ENCODE measurements around the gene DEFB129.
"Not testable (repeated sequence)": the region's sequence is repeated elsewhere in the genome, so short reads cannot be mapped to it uniquely, and the experiment has no call there.

DEFB129 gene

GRCh38 chr20:253447-253846, 26.4 kb downstream of the DEFB129 start:
- not testable (repeated sequence) for DNase-seq (ENCODE audit: low read depth in 2 of 2)

DNA sequence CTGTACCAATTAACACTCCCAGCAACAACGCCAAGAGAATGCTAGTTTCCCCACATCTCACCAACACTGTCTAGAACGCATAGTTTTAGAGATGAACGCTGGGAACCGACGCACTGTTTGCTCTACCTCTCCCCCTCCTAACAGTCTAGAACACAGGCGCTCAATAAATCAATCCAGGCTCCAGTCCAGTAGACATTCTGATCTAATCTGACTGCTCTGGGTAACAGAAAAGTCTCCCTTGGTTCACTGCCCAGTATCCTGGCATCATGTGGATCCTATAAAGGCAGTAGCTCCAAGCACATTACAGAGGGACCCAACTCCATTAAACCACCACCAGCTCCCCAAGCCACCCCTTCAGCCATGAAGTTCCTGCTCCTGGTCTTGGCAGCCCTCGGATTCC, 30.4 kb downstream of the DEFB129 start, which contains the start of gene DEFB132:
Gene DEFB132 (plus strand): TSS at position 306 of the 400 bp plus-strand sequence. CDS start 55 bp downstream, at position 361.
- no peak for DNase-seq (ENCODE audit: low read depth in 2 of 2)

DNA sequence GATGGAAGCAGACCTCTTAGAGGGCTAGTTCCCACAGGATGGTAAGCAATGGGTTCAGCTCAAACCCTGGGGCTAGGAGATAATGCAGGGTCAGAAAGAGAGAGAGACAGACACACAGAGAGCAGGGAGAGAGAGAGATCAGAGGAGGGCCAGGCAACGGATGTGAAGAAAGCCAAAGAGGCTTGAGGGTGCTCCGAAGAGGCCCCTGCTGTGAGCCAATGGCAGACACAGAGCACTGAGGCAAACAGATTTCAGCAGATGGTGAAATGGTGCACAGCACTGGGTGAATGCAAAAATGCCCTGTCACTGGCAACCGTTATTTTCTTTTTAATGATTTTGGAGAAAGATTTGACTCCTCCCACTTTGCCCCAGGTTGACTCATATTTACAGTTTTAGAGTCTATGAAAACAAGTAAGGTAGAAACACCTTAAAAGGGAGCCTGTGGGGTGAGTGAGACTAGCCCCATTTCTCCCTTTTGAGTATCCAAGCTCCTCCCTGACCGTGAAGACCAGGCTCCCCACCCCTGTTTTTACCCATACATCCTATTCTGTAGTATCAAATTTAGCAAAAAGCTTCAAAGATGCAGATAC, 31.3 kb downstream of the DEFB129 start:
- no peak for DNase-seq (ENCODE audit: low read depth in 2 of 2)

DNA sequence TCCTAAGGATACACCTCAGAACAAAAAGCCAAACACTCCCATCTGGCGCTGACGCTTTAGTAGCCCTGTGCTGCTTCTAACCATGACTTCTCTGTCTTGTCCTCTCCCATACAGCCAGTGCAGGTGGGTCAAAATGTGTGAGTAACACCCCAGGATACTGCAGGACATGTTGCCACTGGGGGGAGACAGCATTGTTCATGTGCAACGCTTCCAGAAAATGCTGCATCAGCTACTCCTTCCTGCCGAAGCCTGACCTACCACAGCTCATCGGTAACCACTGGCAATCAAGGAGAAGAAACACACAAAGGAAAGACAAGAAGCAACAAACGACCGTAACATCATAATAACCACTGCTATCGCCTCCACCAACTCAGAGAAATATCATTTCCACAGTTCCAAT, 31.9 kb downstream of the DEFB129 start:
- DNase-seq (ENCODE audit: low read depth in 2 of 2) = no peak

DNA sequence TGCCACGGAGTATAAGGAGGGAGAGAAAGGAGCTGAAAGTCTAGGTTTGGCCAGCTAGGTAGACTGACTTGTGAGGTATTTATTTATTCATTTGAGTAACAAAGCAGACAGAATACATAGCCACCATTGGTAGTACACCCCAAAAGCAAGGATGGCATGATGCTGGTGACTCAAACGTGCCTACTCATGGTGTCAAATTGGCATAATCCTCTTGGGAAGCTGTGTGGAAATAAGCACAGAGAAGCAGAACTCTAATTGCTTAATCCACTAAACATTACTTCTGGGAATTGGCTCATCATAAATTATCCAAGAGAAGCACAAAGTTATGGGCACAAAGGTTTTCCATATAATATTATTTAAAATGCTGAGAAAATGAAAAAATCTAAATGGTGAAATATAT, 32.9 kb downstream of the DEFB129 start:
- no peak for DNase-seq (ENCODE audit: low read depth in 2 of 2)

- no peak for DNase-seq (ENCODE audit: low read depth in 2 of 2)
Observed at GRCh38 chr20:263701-264100, 36.6 kb downstream of the DEFB129 start.

- DNase-seq (ENCODE audit: low read depth in 2 of 2) = peak; percentile 72 to 78
Observed at GRCh38 chr20:266596-267562, 39.8 kb downstream of the DEFB129 start.

DNA sequence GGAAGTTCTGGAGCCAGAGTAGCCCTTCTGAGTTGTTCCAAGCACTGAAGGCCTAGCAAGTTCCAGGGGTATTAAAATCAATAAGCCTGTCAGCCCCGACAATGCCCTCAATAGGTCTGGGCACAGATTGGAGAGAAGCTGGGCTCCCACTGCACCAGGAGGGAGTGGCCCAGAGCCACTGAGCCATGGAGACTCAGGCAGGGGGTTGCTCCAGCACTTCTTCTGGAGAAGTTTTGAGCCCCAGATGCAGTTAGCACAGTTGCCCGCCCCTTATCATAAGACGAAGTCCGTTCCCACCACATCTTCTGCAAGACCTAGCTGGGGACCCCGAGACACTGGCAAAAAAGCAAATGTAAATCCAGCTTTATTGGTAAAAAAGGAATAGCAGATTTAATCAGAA, 43.5 kb downstream of the DEFB129 start:
- DNase-seq (ENCODE audit: low read depth in 2 of 2) = no peak

DNA sequence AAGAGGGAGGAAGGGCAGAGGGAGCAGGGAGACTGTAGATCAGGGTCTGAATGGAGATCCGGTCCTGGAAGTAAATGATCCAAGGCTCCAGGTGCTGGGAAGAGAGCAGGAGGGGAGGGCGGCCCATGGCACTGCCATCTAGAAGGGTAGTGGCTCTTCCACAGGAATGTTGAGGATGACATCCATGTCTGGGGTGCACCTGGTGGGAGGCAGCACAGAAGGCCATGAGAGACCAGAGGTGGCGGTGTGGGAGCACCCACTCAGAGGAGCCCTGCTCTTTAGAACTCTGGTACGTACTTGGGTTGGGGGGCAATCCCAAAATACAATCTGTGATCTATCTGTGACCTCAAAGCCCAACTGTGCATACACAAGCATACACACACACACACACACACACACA, 44.0 kb downstream of the DEFB129 start:
- no peak for DNase-seq (ENCODE audit: low read depth in 2 of 2)

DNA sequence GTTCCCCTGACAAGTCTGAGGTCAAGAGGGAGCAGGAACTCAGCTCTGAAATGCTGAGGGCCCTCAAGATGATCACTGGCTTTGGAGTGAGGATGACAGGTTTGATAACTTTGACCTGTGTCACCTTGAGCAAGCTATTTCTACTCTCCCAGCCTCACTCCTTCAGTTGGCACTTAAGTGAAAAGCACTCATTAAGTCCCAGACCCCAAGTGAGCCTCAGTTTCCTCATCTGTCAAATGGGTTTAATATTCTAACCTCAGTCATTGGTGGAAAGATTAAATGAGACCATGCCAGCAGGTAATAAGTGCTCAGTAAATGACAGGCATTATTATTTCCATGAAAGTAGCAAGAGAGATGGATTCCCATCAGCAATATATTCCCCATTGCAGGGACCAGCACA, 44.5 kb downstream of the DEFB129 start:
- DNase-seq (ENCODE audit: low read depth in 2 of 2) = no peak

- no peak for DNase-seq (ENCODE audit: low read depth in 2 of 2)
Observed at GRCh38 chr20:272718-273117, 45.7 kb downstream of the DEFB129 start.

- no peak for DNase-seq (ENCODE audit: low read depth in 2 of 2)
Observed at GRCh38 chr20:273884-274283, 46.8 kb downstream of the DEFB129 start.

- no peak for DNase-seq (ENCODE audit: low read depth in 2 of 2)
Observed at GRCh38 chr20:275791-276190, 48.7 kb downstream of the DEFB129 start.

- DNase-seq (ENCODE audit: low read depth in 2 of 2) = no peak
Observed at GRCh38 chr20:276620-277495, 49.8 kb downstream of the DEFB129 start.

DNA sequence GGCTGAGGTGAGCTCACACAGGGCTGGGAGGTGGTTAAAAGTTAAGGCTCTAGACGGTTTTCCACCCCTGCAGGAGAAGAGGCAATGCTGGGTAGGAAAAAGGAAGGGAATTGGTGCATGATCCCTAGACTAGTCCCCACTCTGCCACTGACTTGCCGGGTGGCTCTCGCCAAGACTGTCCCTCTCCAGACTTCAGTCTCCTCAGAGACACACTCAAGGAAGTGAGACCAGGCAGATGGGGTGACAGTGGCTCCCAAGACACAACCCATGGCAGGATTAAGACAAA, 50.4 kb downstream of the DEFB129 start:
- DNase-seq (ENCODE audit: low read depth in 2 of 2) = no peak

DNA sequence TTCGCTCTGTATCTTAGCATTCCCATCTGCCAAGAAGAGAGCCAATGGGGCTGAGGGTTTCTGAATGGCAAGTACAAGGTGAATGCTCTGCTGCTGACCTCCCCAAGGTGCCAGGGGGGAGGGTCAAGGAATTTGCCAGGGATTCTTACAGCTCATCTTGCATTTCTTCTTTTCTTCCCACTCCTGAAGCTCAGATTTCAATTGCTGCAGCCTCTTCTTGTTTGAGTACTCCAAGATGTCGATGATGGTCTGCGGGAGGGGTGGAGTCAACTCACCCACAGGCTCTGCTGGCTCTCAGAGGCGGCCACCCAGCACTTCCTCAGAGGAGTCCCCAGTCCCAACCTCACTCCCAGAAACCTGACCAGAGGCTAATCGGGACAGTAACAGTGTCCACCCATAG, 51.1 kb downstream of the DEFB129 start:
- no peak for DNase-seq (ENCODE audit: low read depth in 2 of 2)

DNA sequence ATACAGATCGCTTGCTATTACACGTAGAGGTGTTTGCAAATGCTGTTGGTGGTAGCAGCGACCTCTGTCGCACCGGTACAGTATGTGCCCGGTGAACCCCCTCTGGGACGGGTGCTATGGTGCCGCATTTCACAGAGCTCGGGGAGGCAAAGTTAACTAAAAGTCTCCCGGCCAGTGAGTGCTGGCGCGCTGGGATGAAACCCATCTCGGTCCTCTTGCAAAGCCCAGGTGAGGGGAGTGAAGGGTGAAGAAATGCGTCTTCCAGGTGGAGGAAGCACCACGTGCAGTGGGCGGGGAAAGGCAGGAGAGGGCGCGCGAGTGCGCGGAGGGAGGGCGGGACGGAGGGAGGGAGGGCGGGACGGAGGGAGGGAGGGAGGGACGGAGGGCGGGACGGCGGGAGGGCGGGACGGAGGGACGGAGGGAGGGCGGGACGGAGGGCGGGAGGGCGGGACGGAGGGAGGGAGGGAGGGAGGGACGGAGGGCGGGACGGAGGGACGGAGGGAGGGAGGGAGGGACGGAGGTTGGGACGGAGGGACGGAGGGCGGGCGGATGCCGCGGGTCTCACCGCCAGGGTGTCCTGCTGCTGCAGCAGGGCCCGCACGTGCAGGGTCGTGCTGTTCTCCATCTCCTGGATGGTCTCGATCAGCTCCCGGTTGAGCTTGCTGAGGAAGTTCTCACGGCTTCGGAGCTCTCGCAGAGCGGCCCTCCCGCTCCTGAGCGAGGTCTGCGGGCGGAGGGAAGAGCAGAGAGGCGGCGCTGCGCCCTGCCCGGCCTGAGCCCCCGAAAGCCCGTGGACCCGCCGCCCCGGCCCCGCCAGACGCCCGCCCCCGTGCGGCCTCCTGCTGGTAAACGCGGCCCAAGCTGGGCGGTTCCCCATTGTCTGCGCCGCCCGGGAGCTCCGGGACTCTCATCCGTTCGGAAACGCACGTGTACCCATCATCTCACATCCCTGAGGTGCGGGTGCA, 51.8 kb downstream of the DEFB129 start:
- no peak for DNase-seq (ENCODE audit: low read depth in 2 of 2)
